DOHH2 (cell line): ENCODE results near the gene ADGRG7.

Experiments used
- H3F3A ChIP-seq: fragments of 200-600 bp; sonication (generic), shearing (Covaris generic); 2 replicates; pipeline ENCODE4 v1.6.0; 2016; ENCODE audit warnings: antibody characterized with exemption, mild to moderate bottlenecking; ENCODE audit not compliant: control insufficient read depth, insufficient read depth
- H3K27ac ChIP-seq: fragments of 200-600 bp; sonication (generic); 2 replicates; pipeline ENCODE4 v1.5.1; 2014; ENCODE audit warnings: low read depth, mild to moderate bottlenecking, low read length, moderate library complexity
- H3K27me3 ChIP-seq: fragments of 200-600 bp; sonication (generic); 2 replicates; pipeline ENCODE4 v1.6.1; 2014; ENCODE audit warnings: mild to moderate bottlenecking, low read length, mixed read lengths; ENCODE audit not compliant: control insufficient read depth
- H3K36me3 ChIP-seq: fragments of 200-600 bp; sonication (generic); 2 replicates; pipeline ENCODE4 v1.6.1; 2014; ENCODE audit warnings: mild to moderate bottlenecking, low read length, moderate library complexity, mixed read lengths; ENCODE audit not compliant: control insufficient read depth
- H3K4me1 ChIP-seq: fragments of 200-600 bp; sonication (generic); 2 replicates; pipeline ENCODE4 v1.6.1; 2014; ENCODE audit warnings: mild to moderate bottlenecking, low read length, mixed read lengths; ENCODE audit not compliant: control insufficient read depth
- H3K4me2 ChIP-seq: fragments of 200-600 bp; sonication (generic); 2 replicates; pipeline ENCODE4 v1.6.0; 2014; ENCODE audit warnings: mild to moderate bottlenecking, low read length, moderate library complexity
- H3K4me3 ChIP-seq: fragments of 200-600 bp; sonication (generic); 2 replicates; pipeline ENCODE4 v1.5.1; 2014; ENCODE audit warnings: mild to moderate bottlenecking, low read length, mixed read lengths
- H3K79me2 ChIP-seq: fragments of 200-600 bp; sonication (generic); 2 replicates; pipeline ENCODE4 v1.6.1; 2014; ENCODE audit warnings: mild to moderate bottlenecking, low read length, mixed read lengths; ENCODE audit not compliant: control insufficient read depth
- H3K9me2 ChIP-seq: fragments of 200-600 bp; sonication (generic); replicated peaks from 2 replicates; pipeline ENCODE4 v1.6.1; 2014; ENCODE audit warnings: mild to moderate bottlenecking, low read length, mixed read lengths; ENCODE audit not compliant: control insufficient read depth
- H3K9me3 ChIP-seq: fragments of 200-600 bp; sonication (generic); 2 replicates; pipeline ENCODE4 v1.6.1; 2014; ENCODE audit warnings: antibody characterized with exemption, low read length, mixed read lengths; ENCODE audit not compliant: control insufficient read depth, insufficient read depth
- H4K20me1 ChIP-seq: fragments of 200-600 bp; sonication (generic); 2 replicates; pipeline ENCODE4 v1.6.0; 2014; ENCODE audit warnings: low read depth, mild to moderate bottlenecking, antibody characterized with exemption, low read length, moderate library complexity; ENCODE audit not compliant: control insufficient read depth, insufficient read depth
- CTCF ChIP-seq: fragments of 200-600 bp; sonication (generic); IDR thresholded peaks from one replicate; pipeline ENCODE4 v1.5.1; 2014; ENCODE audit warnings: antibody characterized with exemption, mild to moderate bottlenecking, low read depth, low read length; ENCODE audit not compliant: poor library complexity, severe bottlenecking
- EZH2phosphoT487 ChIP-seq: fragments of 200-600 bp; sonication (generic); IDR thresholded peaks from 2 replicates; pipeline ENCODE4 v1.6.1; 2017; ENCODE audit warnings: borderline replicate concordance, mild to moderate bottlenecking, antibody characterized with exemption, low read length, moderate library complexity, mixed read lengths

Gene ADGRG7

GRCh38 chr3:100700708-100701107, 91.3 kb downstream of the ADGRG7 start:
- TF ChIP-seq CTCF (no peak), EZH2phosphoT487 (no peak)
- Histone ChIP-seq H3K4me1 (no peaks in the 10 kb centered on the region), H3K36me3 (no peaks in the 10 kb centered on the region)

GRCh38 chr3:100702082-100702979, 92.9 kb downstream of the ADGRG7 start:
- Histone ChIP-seq H3K9me2 (no peaks in the 10 kb centered on the region), H3K79me2 (no peaks in the 10 kb centered on the region), H3K36me3 (no peaks in the 10 kb centered on the region), H3K4me1 (no peaks in the 10 kb centered on the region), H3K4me2 (no peak overlapping the region), H3F3A (no peaks in the 10 kb centered on the region), H3K4me3 (no peak overlapping the region), H3K27me3 (no peaks in the 10 kb centered on the region), H3K27ac (no peak overlapping the region), H4K20me1 (no peaks in the 10 kb centered on the region), H3K9me3 (no peaks in the 10 kb centered on the region)
- no peak for TF ChIP-seq EZH2phosphoT487
- no peak for TF ChIP-seq CTCF

More at GRCh38 chr3:100700708-100701107, 91.3 kb downstream of the ADGRG7 start:
- Histone ChIP-seq H3K4me2 (no peak overlapping the region), H3F3A (no peaks in the 10 kb centered on the region), H3K9me3 (no peaks in the 10 kb centered on the region), H3K27ac (no peak overlapping the region), H3K79me2 (no peaks in the 10 kb centered on the region), H4K20me1 (no peaks in the 10 kb centered on the region), H3K4me3 (no peak overlapping the region), H3K9me2 (no peaks in the 10 kb centered on the region), H3K27me3 (0 out of 2 replicates have a peak, but pooled peaks cover under 1% of the 10 kb centered on the region)

- no peak overlapping the region for H3K4me3 ChIP-seq
- H3K4me1 ChIP-seq: no peaks in the 10 kb centered on the region
- no peaks in the 10 kb centered on the region for H3K9me3 ChIP-seq
- no peaks in the 10 kb centered on the region for H4K20me1 ChIP-seq
- H3K27ac ChIP-seq: no peak overlapping the region
- H3K4me2 ChIP-seq: no peak overlapping the region
- H3K27me3 ChIP-seq: no peaks in the 10 kb centered on the region
- no peaks in the 10 kb centered on the region for H3F3A ChIP-seq
- H3K79me2 ChIP-seq: no peaks in the 10 kb centered on the region
- TF ChIP-seq CTCF: no peak
- no peak for TF ChIP-seq EZH2phosphoT487
- no peaks in the 10 kb centered on the region for H3K9me2 ChIP-seq
- no peaks in the 10 kb centered on the region for H3K36me3 ChIP-seq
Observed at GRCh38 chr3:100702980-100703345, 93.6 kb downstream of the ADGRG7 start.
